CD4-positive, alpha-beta T cell (primary cell): ENCODE data around the gene AGPS. TPM values are rescaled to one million over a fixed set of nuclear protein-coding genes. Genes with fewer than 3 reads are reported as not detected.
"Not testable (repeated sequence)": the region's sequence is repeated elsewhere in the genome, so short reads cannot be mapped to it uniquely, and the experiment has no call there.

Experiments used
- ATAC-seq: fragments of 200-7000 bp; cut with Tn5 transposase; one replicate; pipeline ENCODE4 v1.10.0; 2022; ENCODE audit warnings: mild to moderate bottlenecking; ENCODE audit not compliant: poor library complexity
- CTCF ChIA-PET: fragments of 350-600 bp; sonication (Branson Sonifier 250); formaldehyde crosslinking; loops from one replicate; lab custom pipeline; 2021; ENCODE audit warnings: antibody characterized with exemption, inconsistent platforms; lab: Charles Lee
- POLR2A ChIA-PET: fragments of 350-600 bp; sonication (Branson Sonifier 250); formaldehyde crosslinking; loops from one replicate; lab custom pipeline; 2021; ENCODE audit warnings: antibody characterized with exemption, inconsistent platforms; lab: Charles Lee
- DNase-seq, 14 experiments: peaks; one replicate each; pipeline ENCODE4 v3.0.0-alpha.2; 2013 to 2020; ENCODE audit warnings: mixed read lengths in 2 of 14
- H3K27ac ChIP-seq, 2 donors: one replicate each; pipeline versions ENCODE4 v1.5.1 to v1.7.0; 2013; ENCODE audit warnings: low read length in 2 of 2, low read depth in 1 of 2, mild to moderate bottlenecking in 1 of 2
- H3K27me3 ChIP-seq, 2 experiments: 1 replicate in 1 of 2; 2 replicates in 1 of 2; pipeline versions ENCODE4 v1.6.1 to v1.7.0; 2013; ENCODE audit warnings: low read length in 2 of 2, control low read depth in 1 of 2, mild to moderate bottlenecking in 1 of 2, moderate library complexity in 1 of 2; ENCODE audit not compliant: insufficient read depth in 2 of 2, control insufficient read depth in 1 of 2
- H3K36me3 ChIP-seq: one replicate; pipeline ENCODE4 v1.6.1; 2013; ENCODE audit warnings: low read length, control low read depth; ENCODE audit not compliant: insufficient read depth
- H3K4me1 ChIP-seq: one replicate; pipeline ENCODE4 v1.6.1; 2013; ENCODE audit warnings: low read length, control low read depth; ENCODE audit not compliant: insufficient read depth
- H3K4me3 ChIP-seq: one replicate; pipeline ENCODE4 v1.5.1; 2013; ENCODE audit warnings: mild to moderate bottlenecking, low read length, moderate library complexity
- H3K9me3 ChIP-seq, 2 experiments: 1 replicate in 1 of 2; 2 replicates in 1 of 2; pipeline versions ENCODE4 v1.6.1 to v1.7.0; 2013; ENCODE audit warnings: low read length in 2 of 2, mild to moderate bottlenecking in 2 of 2, control low read depth in 1 of 2, moderate library complexity in 1 of 2; ENCODE audit not compliant: control insufficient read depth in 1 of 2, insufficient read depth in 1 of 2
- H3K27ac Mint-ChIP-seq: one replicate; pipeline ENCODE4 v1.8.0; 2020; ENCODE audit warnings: mixed read lengths
- H3K27me3 Mint-ChIP-seq: one replicate; pipeline ENCODE4 v1.8.0; 2021; ENCODE audit warnings: mixed read lengths
- H3K36me3 Mint-ChIP-seq: one replicate; pipeline ENCODE4 v1.8.0; 2021; ENCODE audit warnings: low read depth, mixed read lengths
- H3K4me1 Mint-ChIP-seq: one replicate; pipeline ENCODE4 v1.8.0; 2021; ENCODE audit warnings: low read depth, mixed read lengths
- H3K4me3 Mint-ChIP-seq: one replicate; pipeline ENCODE4 v1.8.0; 2020; ENCODE audit warnings: mild to moderate bottlenecking, mixed read lengths
- H3K9me3 Mint-ChIP-seq: one replicate; pipeline ENCODE4 v1.8.0; 2020; ENCODE audit warnings: mixed read lengths
- intact Hi-C, 2 experiments: fragments of 100-400 bp; cut with DNase I in 1 of 2; cut with micrococcal nuclease in 1 of 2; formaldehyde crosslinking; loops; one replicate each; pipeline versions ENCODE4 v1.15.1 to v1.9.0; 2023 to 2025; cut with DNase I, micrococcal nuclease
- total RNA-seq, 174 experiments: library from RNA in 2 of 174; stranded (reverse) in 2 of 174; gene quantifications; one replicate each; pipeline ENCODE4 v1.2.3 and lab custom pipeline; 2021 to 2026
- TF ChIP-seq, protein P1 (sequence below): fragments of 200-600 bp; IDR thresholded peaks from one replicate; pipeline ENCODE4 v1.8.0; 2022; ENCODE audit warnings: antibody characterized with exemption, mild to moderate bottlenecking

The AGPS gene
- total RNA-seq, 2 experiments from 2014 or later = 21.5 to 23.9 TPM

GRCh38 chr2:177482195-177482594, 89.6 kb downstream of the AGPS start:
- CTCF ChIA-PET = no interaction called here
- H3K9me3 Mint-ChIP-seq = no peaks in the 10 kb centered on the region
- peaks cover 66% of the 10 kb centered on the region for H3K36me3 Mint-ChIP-seq
- H3K4me3 Mint-ChIP-seq = no peak overlapping the region
- ATAC-seq (no peak), DNase-seq (no peak)
- Histone ChIP-seq H3K27ac (no peak overlapping the region), H3K4me1 (no peaks in the 10 kb centered on the region), H3K36me3 (peaks cover 10% of the 10 kb centered on the region), H3K4me3 (no peak overlapping the region), H3K27me3 (no peaks in the 10 kb centered on the region), H3K9me3 (no peaks in the 10 kb centered on the region)
- TF ChIP-seq, protein P1, sequence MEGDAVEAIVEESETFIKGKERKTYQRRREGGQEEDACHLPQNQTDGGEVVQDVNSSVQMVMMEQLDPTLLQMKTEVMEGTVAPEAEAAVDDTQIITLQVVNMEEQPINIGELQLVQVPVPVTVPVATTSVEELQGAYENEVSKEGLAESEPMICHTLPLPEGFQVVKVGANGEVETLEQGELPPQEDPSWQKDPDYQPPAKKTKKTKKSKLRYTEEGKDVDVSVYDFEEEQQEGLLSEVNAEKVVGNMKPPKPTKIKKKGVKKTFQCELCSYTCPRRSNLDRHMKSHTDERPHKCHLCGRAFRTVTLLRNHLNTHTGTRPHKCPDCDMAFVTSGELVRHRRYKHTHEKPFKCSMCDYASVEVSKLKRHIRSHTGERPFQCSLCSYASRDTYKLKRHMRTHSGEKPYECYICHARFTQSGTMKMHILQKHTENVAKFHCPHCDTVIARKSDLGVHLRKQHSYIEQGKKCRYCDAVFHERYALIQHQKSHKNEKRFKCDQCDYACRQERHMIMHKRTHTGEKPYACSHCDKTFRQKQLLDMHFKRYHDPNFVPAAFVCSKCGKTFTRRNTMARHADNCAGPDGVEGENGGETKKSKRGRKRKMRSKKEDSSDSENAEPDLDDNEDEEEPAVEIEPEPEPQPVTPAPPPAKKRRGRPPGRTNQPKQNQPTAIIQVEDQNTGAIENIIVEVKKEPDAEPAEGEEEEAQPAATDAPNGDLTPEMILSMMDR = no peak
- no peaks in the 10 kb centered on the region for H3K4me1 Mint-ChIP-seq
- intact Hi-C loops = loop anchor here in 1 of 2 experiments (10.0 kb wide), 1 partner anchor 243 kb away; no protein-coding TSS in a partner anchor
- POLR2A ChIA-PET = no interaction called here
- H3K27me3 Mint-ChIP-seq = no peaks in the 10 kb centered on the region
- H3K27ac Mint-ChIP-seq = no peak overlapping the region

DNA sequence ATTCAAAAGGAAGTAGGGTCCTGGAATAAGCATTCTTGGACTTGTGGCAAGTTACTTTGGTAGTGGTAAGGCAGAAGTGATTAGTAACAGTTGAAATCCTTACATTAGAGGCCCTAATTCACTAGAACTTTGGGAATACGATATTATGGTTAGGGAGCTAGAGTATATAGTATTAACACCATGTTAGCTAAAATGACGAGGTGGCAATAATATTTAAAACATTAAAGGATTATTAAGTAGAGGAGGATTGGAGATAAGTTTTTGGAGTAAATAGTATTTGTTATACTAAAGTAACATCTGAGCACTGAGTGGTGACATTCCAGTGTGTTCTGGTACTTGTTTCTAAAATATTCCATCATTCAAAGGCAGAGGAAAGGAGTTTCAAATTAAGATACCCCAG, 91.0 kb downstream of the AGPS start:
- POLR2A ChIA-PET = no interaction called here
- intact Hi-C loops = loop anchor here in 1 of 2 experiments (10.0 kb wide), 1 partner anchor 241 kb away; no protein-coding TSS in a partner anchor
- no peak overlapping the region for H3K27ac Mint-ChIP-seq

GRCh38 chr2:177484180-177484795, 91.7 kb downstream of the AGPS start:
- ChIA-PET POLR2A (no interaction called here), CTCF (no interaction called here)
- TF ChIP-seq, protein P1 = no peak
- Histone ChIP-seq H3K4me3 (no peak overlapping the region), H3K27me3 (no peaks in the 10 kb centered on the region), H3K36me3 (peaks cover 10% of the 10 kb centered on the region), H3K27ac (no peak overlapping the region), H3K4me1 (no peaks in the 10 kb centered on the region), H3K9me3 (no peaks in the 10 kb centered on the region)
- DNase-seq (no peak), ATAC-seq (no peak)
- H3K36me3 Mint-ChIP-seq = peaks cover 45% of the 10 kb centered on the region
- no peaks in the 10 kb centered on the region for H3K4me1 Mint-ChIP-seq
- no peak overlapping the region for H3K27ac Mint-ChIP-seq
- no peaks in the 10 kb centered on the region for H3K27me3 Mint-ChIP-seq
- no peak overlapping the region for H3K4me3 Mint-ChIP-seq
- no peaks in the 10 kb centered on the region for H3K9me3 Mint-ChIP-seq
- intact Hi-C loops = loop anchor here in 1 of 2 experiments (10.0 kb wide), 1 partner anchor 241 kb away; no protein-coding TSS in a partner anchor

More for the DNA sequence above, 91.0 kb downstream of the AGPS start:
- no peaks in the 10 kb centered on the region for H3K27me3 ChIP-seq
- H3K4me3 Mint-ChIP-seq = no peak overlapping the region
- H3K9me3 ChIP-seq = no peaks in the 10 kb centered on the region
- no peak for ATAC-seq
- H3K27ac ChIP-seq = no peak overlapping the region
- no peaks in the 10 kb centered on the region for H3K9me3 Mint-ChIP-seq
- H3K27me3 Mint-ChIP-seq = no peaks in the 10 kb centered on the region
- TF ChIP-seq, protein P1 = no peak
- DNase-seq = no peak
- H3K4me1 ChIP-seq = no peaks in the 10 kb centered on the region
- H3K36me3 Mint-ChIP-seq = peaks cover 52% of the 10 kb centered on the region
- CTCF ChIA-PET = no interaction called here
- peaks cover 10% of the 10 kb centered on the region for H3K36me3 ChIP-seq
- no peaks in the 10 kb centered on the region for H3K4me1 Mint-ChIP-seq
- no peak overlapping the region for H3K4me3 ChIP-seq

- ATAC-seq, H3K4me3 Mint-ChIP-seq, DNase-seq, H3K36me3 ChIP-seq, H3K27me3 Mint-ChIP-seq, POLR2A ChIA-PET, CTCF ChIA-PET, H3K4me1 ChIP-seq, H3K27ac ChIP-seq, H3K9me3 Mint-ChIP-seq, H3K4me1 Mint-ChIP-seq, H3K4me3 ChIP-seq, H3K27ac Mint-ChIP-seq, H3K27me3 ChIP-seq, H3K9me3 ChIP-seq: not testable (repeated sequence)
- H3K36me3 Mint-ChIP-seq = peaks cover 34% of the 10 kb centered on the region
- intact Hi-C loops = loop anchor here in 1 of 2 experiments (10.0 kb wide), 1 partner anchor 239 kb away; no protein-coding TSS in a partner anchor
Measured at GRCh38 chr2:177485657-177486056, 93.1 kb downstream of the AGPS start.
